Measurements from ENCODE around the gene RBBP8NL. TPM values are rescaled to one million over a fixed set of nuclear protein-coding genes. Genes with fewer than 3 reads are reported as not detected.

The RBBP8NL gene
- total RNA-seq, 2 donors from 2014 or later: not detected

GRCh38 chr20:62408640-62409039 is 18.7 kb downstream of the RBBP8NL start:
- ATAC-seq (no peak), DNase-seq (no peak)
- Mint-ChIP-seq H3K36me3 (ENCODE audit: low read depth) (no peaks in the 10 kb centered on the region), H3K4me3 (no peak overlapping the region), H3K27ac (no peak overlapping the region), H3K27me3 (no peaks in the 10 kb centered on the region), H3K4me1 (peaks cover 22% of the 10 kb centered on the region)
- H3K9me3 ChIP-seq (ENCODE audit: control insufficient read depth, low read length, poor library complexity, severe bottlenecking): no peaks in the 10 kb centered on the region

- no peaks in the 10 kb centered on the region for H3K27me3 Mint-ChIP-seq
- ATAC-seq: no peak
- no peaks in the 10 kb centered on the region for H3K9me3 ChIP-seq (ENCODE audit: control insufficient read depth, low read length, poor library complexity, severe bottlenecking)
- peak overlapping the region; percentile 21 for H3K27ac Mint-ChIP-seq
- peaks cover 22% of the 10 kb centered on the region for H3K4me1 Mint-ChIP-seq
- H3K4me3 Mint-ChIP-seq: no peak overlapping the region
- DNase-seq: no peak
- H3K36me3 Mint-ChIP-seq (ENCODE audit: low read depth): no peaks in the 10 kb centered on the region
These were observed 19.3 kb downstream of the RBBP8NL start for GRCh38 chr20:62408055-62408454.

GRCh38 chr20:62407221-62407992 is 19.9 kb downstream of the RBBP8NL start, which contains the start of gene CABLES2:
CABLES2 (minus strand) TSS chr20:62407285; CDS start chr20:62407276, 9 bp downstream.
- peak; percentile 86 to 88 (median 86) for DNase-seq
- Mint-ChIP-seq H3K4me1 (peaks cover 22% of the 10 kb centered on the region), H3K27me3 (no peaks in the 10 kb centered on the region), H3K27ac (peak within 1 kb of the TSS; percentile 67), H3K4me3 (peak within 1 kb of the TSS; percentile 84), H3K36me3 (ENCODE audit: low read depth) (no peaks in the 10 kb centered on the region)
- peak; percentile 97 for ATAC-seq
- H3K9me3 ChIP-seq (ENCODE audit: control insufficient read depth, low read length, poor library complexity, severe bottlenecking): no peaks in the 10 kb centered on the region

GRCh38 chr20:62406635-62407176 is 20.6 kb downstream of the RBBP8NL start:
- no peak for ATAC-seq
- Mint-ChIP-seq H3K36me3 (ENCODE audit: low read depth) (no peaks in the 10 kb centered on the region), H3K4me3 (peak overlapping the region; percentile 83), H3K27ac (peak overlapping the region; percentile 67), H3K27me3 (no peaks in the 10 kb centered on the region), H3K4me1 (peaks cover 22% of the 10 kb centered on the region)
- no peaks in the 10 kb centered on the region for H3K9me3 ChIP-seq (ENCODE audit: control insufficient read depth, low read length, poor library complexity, severe bottlenecking)
- DNase-seq: no peak

- no peak for DNase-seq
These were observed 21.3 kb downstream of the RBBP8NL start for GRCh38 chr20:62405981-62406513.

GRCh38 chr20:62405108-62405980 is 22.0 kb downstream of the RBBP8NL start:
- Mint-ChIP-seq H3K36me3 (ENCODE audit: low read depth) (no peaks in the 10 kb centered on the region), H3K4me3 (peak overlapping the region; percentile 83), H3K4me1 (peaks cover 27% of the 10 kb centered on the region), H3K27me3 (no peaks in the 10 kb centered on the region), H3K27ac (peak overlapping the region; percentile 67)
- ATAC-seq: no peak
- H3K9me3 ChIP-seq (ENCODE audit: control insufficient read depth, low read length, poor library complexity, severe bottlenecking): no peaks in the 10 kb centered on the region
- no peak for DNase-seq

More at GRCh38 chr20:62405981-62406513, 21.3 kb downstream of the RBBP8NL start:
- Mint-ChIP-seq H3K4me1 (peaks cover 24% of the 10 kb centered on the region), H3K36me3 (ENCODE audit: low read depth) (no peaks in the 10 kb centered on the region), H3K4me3 (peak overlapping the region; percentile 83), H3K27ac (peak overlapping the region; percentile 67), H3K27me3 (no peaks in the 10 kb centered on the region)
- no peak for ATAC-seq
- no peaks in the 10 kb centered on the region for H3K9me3 ChIP-seq (ENCODE audit: control insufficient read depth, low read length, poor library complexity, severe bottlenecking)

- H3K4me3 Mint-ChIP-seq: no peak overlapping the region
- H3K9me3 ChIP-seq (ENCODE audit: control insufficient read depth, low read length, poor library complexity, severe bottlenecking): no peaks in the 10 kb centered on the region
- H3K27me3 Mint-ChIP-seq: no peaks in the 10 kb centered on the region
- H3K27ac Mint-ChIP-seq: no peak overlapping the region
- H3K36me3 Mint-ChIP-seq (ENCODE audit: low read depth): no peaks in the 10 kb centered on the region
- peaks cover 23% of the 10 kb centered on the region for H3K4me1 Mint-ChIP-seq
- no peak for DNase-seq
- ATAC-seq: no peak
These were observed 22.6 kb downstream of the RBBP8NL start for GRCh38 chr20:62404761-62405107.

- peaks cover 22% of the 10 kb centered on the region for H3K4me1 Mint-ChIP-seq
- no peak for ATAC-seq
- H3K27me3 Mint-ChIP-seq: no peaks in the 10 kb centered on the region
- DNase-seq: no peak
- no peaks in the 10 kb centered on the region for H3K36me3 Mint-ChIP-seq (ENCODE audit: low read depth)
- H3K9me3 ChIP-seq (ENCODE audit: control insufficient read depth, low read length, poor library complexity, severe bottlenecking): no peaks in the 10 kb centered on the region
- H3K4me3 Mint-ChIP-seq: peak overlapping the region; percentile 45
- no peak overlapping the region for H3K27ac Mint-ChIP-seq
These were observed 23.1 kb downstream of the RBBP8NL start for GRCh38 chr20:62404112-62404665.

GRCh38 chr20:62403331-62403730 is 24.0 kb downstream of the RBBP8NL start:
- H3K9me3 ChIP-seq (ENCODE audit: control insufficient read depth, low read length, poor library complexity, severe bottlenecking): no peaks in the 10 kb centered on the region
- Mint-ChIP-seq H3K4me3 (no peak overlapping the region), H3K27ac (no peak overlapping the region), H3K4me1 (peaks cover 22% of the 10 kb centered on the region), H3K27me3 (no peaks in the 10 kb centered on the region), H3K36me3 (ENCODE audit: low read depth) (no peaks in the 10 kb centered on the region)
- DNase-seq: no peak
- no peak for ATAC-seq

- H3K4me3 Mint-ChIP-seq: no peak overlapping the region
- H3K9me3 ChIP-seq (ENCODE audit: control insufficient read depth, low read length, poor library complexity, severe bottlenecking): no peaks in the 10 kb centered on the region
- H3K4me1 Mint-ChIP-seq: peaks cover 22% of the 10 kb centered on the region
- ATAC-seq (no peak), DNase-seq (no peak)
- no peaks in the 10 kb centered on the region for H3K27me3 Mint-ChIP-seq
- H3K27ac Mint-ChIP-seq: no peak overlapping the region
- no peaks in the 10 kb centered on the region for H3K36me3 Mint-ChIP-seq (ENCODE audit: low read depth)
These were observed 24.7 kb downstream of the RBBP8NL start for GRCh38 chr20:62402456-62403150.

- Mint-ChIP-seq H3K4me1 (peaks cover 19% of the 10 kb centered on the region), H3K4me3 (no peak overlapping the region), H3K27ac (peak overlapping the region; percentile 78), H3K36me3 (ENCODE audit: low read depth) (no peaks in the 10 kb centered on the region), H3K27me3 (no peaks in the 10 kb centered on the region)
- DNase-seq: no peak
- H3K9me3 ChIP-seq (ENCODE audit: control insufficient read depth, low read length, poor library complexity, severe bottlenecking): no peaks in the 10 kb centered on the region
- no peak for ATAC-seq
These were observed 26.0 kb downstream of the RBBP8NL start for GRCh38 chr20:62401331-62401779.

GRCh38 chr20:62400541-62400940 is 26.8 kb downstream of the RBBP8NL start:
- no peaks in the 10 kb centered on the region for H3K36me3 Mint-ChIP-seq (ENCODE audit: low read depth)
- DNase-seq: no peak
- ATAC-seq: no peak
- H3K4me3 Mint-ChIP-seq: no peak overlapping the region
- H3K4me1 Mint-ChIP-seq: peaks cover 14% of the 10 kb centered on the region
- peak overlapping the region; percentile 78 for H3K27ac Mint-ChIP-seq
- no peaks in the 10 kb centered on the region for H3K9me3 ChIP-seq (ENCODE audit: control insufficient read depth, low read length, poor library complexity, severe bottlenecking)
- H3K27me3 Mint-ChIP-seq: no peaks in the 10 kb centered on the region

Measured in T-helper 17 cell (primary cell).